Loucy (cell line): ENCODE measurements around the gene CD6.

ENCODE experiments used
- H2AFZ ChIP-seq: fragments of 200-600 bp; sonication (generic); 2 replicates; pipeline ENCODE4 v1.6.0; 2016; ENCODE audit warnings: antibody characterized with exemption, mild to moderate bottlenecking, low read length, moderate library complexity
- H3F3A ChIP-seq: fragments of 200-600 bp; 2 replicates; pipeline ENCODE4 v1.6.0; 2016; ENCODE audit warnings: antibody characterized with exemption, low read depth, mild to moderate bottlenecking
- H3K27me3 ChIP-seq: fragments of 200-600 bp; sonication (generic); 2 replicates; pipeline ENCODE4 v1.6.1; 2014; ENCODE audit warnings: low read length, mild to moderate bottlenecking; ENCODE audit not compliant: insufficient read depth, poor library complexity, severe bottlenecking
- H3K36me3 ChIP-seq: fragments of 200-600 bp; sonication (generic); 2 replicates; pipeline ENCODE4 v1.6.1; 2016; ENCODE audit warnings: low read length; ENCODE audit not compliant: insufficient read depth
- H3K4me1 ChIP-seq: fragments of 200-600 bp; sonication (generic); 2 replicates; pipeline ENCODE4 v1.5.1; 2014; ENCODE audit warnings: low read length, mild to moderate bottlenecking; ENCODE audit not compliant: insufficient read depth, poor library complexity, severe bottlenecking
- H3K4me2 ChIP-seq: fragments of 200-600 bp; sonication (generic); 2 replicates; pipeline ENCODE4 v1.6.0; 2014; ENCODE audit warnings: antibody characterized with exemption, low read length, low read depth, mild to moderate bottlenecking; ENCODE audit not compliant: poor library complexity, severe bottlenecking
- H3K4me3 ChIP-seq: fragments of 200-600 bp; sonication (generic); 2 replicates; pipeline ENCODE4 v1.5.1; 2014; ENCODE audit warnings: low read length, mild to moderate bottlenecking, mixed read lengths; ENCODE audit not compliant: poor library complexity, severe bottlenecking
- H3K79me2 ChIP-seq: fragments of 200-600 bp; sonication (generic); 2 replicates; pipeline ENCODE4 v1.6.1; 2014; ENCODE audit warnings: low read length; ENCODE audit not compliant: insufficient read depth
- H3K9ac ChIP-seq: fragments of 200-600 bp; sonication (generic); 2 replicates; pipeline ENCODE4 v1.6.0; 2014; ENCODE audit warnings: mild to moderate bottlenecking, low read depth, low read length, moderate library complexity; ENCODE audit not compliant: poor library complexity, severe bottlenecking
- H3K9me2 ChIP-seq: fragments of 200-600 bp; sonication (generic); replicated peaks from 2 replicates; pipeline ENCODE4 v1.6.1; 2016; ENCODE audit warnings: low read depth, low read length, mixed read lengths
- H3K9me3 ChIP-seq: fragments of 200-600 bp; sonication (generic); 2 replicates; pipeline ENCODE4 v1.6.1; 2014; ENCODE audit warnings: mild to moderate bottlenecking, antibody characterized with exemption, low read length, low read depth; ENCODE audit not compliant: insufficient read depth
- H4K20me1 ChIP-seq: fragments of 200-600 bp; sonication (generic); 2 replicates; pipeline ENCODE4 v1.6.0; 2014; ENCODE audit warnings: antibody characterized with exemption, low read length, mild to moderate bottlenecking; ENCODE audit not compliant: insufficient read depth, poor library complexity, severe bottlenecking
- EZH2phosphoT487 ChIP-seq: fragments of 200-600 bp; IDR thresholded peaks from 2 replicates; pipeline ENCODE4 v1.6.1; 2018; ENCODE audit warnings: antibody characterized with exemption, mild to moderate bottlenecking, moderate library complexity, borderline replicate concordance
- TF ChIP-seq, protein P1 (sequence below): fragments of 200-600 bp; sonication (generic); conservative IDR thresholded peaks from 2 replicates; pipeline ENCODE4 v1.5.1; 2014; ENCODE audit warnings: mild to moderate bottlenecking, antibody characterized with exemption, low read length

Gene CD6

GRCh38 chr11:60923326-60923725, 48.2 kb upstream of the CD6 start:
- peaks cover 40% of the 10 kb centered on the region; the same call in 1 of the 2 replicates for H3K36me3 ChIP-seq
- H3K4me1 ChIP-seq = peaks cover 30% of the 10 kb centered on the region
- no peak overlapping the region for H2AFZ ChIP-seq
- H3K79me2 ChIP-seq = peaks cover 15% of the 10 kb centered on the region
- peak overlapping the region; percentile 70 for H3K4me2 ChIP-seq
- TF ChIP-seq, protein P1, sequence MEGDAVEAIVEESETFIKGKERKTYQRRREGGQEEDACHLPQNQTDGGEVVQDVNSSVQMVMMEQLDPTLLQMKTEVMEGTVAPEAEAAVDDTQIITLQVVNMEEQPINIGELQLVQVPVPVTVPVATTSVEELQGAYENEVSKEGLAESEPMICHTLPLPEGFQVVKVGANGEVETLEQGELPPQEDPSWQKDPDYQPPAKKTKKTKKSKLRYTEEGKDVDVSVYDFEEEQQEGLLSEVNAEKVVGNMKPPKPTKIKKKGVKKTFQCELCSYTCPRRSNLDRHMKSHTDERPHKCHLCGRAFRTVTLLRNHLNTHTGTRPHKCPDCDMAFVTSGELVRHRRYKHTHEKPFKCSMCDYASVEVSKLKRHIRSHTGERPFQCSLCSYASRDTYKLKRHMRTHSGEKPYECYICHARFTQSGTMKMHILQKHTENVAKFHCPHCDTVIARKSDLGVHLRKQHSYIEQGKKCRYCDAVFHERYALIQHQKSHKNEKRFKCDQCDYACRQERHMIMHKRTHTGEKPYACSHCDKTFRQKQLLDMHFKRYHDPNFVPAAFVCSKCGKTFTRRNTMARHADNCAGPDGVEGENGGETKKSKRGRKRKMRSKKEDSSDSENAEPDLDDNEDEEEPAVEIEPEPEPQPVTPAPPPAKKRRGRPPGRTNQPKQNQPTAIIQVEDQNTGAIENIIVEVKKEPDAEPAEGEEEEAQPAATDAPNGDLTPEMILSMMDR = no peak
- no peak for TF ChIP-seq EZH2phosphoT487
- H4K20me1 ChIP-seq = peaks cover 8% of the 10 kb centered on the region
- no peaks in the 10 kb centered on the region for H3K9me2 ChIP-seq
- no peaks in the 10 kb centered on the region for H3F3A ChIP-seq
- H3K27me3 ChIP-seq = no peaks in the 10 kb centered on the region
- no peaks in the 10 kb centered on the region for H3K9me3 ChIP-seq
- no peak overlapping the region for H3K9ac ChIP-seq
- H3K4me3 ChIP-seq = no peak overlapping the region

- H4K20me1 ChIP-seq = peaks cover 8% of the 10 kb centered on the region
- peaks cover 26% of the 10 kb centered on the region for H3K4me1 ChIP-seq
- H3K27me3 ChIP-seq = no peaks in the 10 kb centered on the region
- H3K9me3 ChIP-seq = no peaks in the 10 kb centered on the region
- no peaks in the 10 kb centered on the region for H3K9me2 ChIP-seq
- H3K4me3 ChIP-seq = peak overlapping the region; percentile 72
- H3F3A ChIP-seq = no peaks in the 10 kb centered on the region
- peaks cover 11% of the 10 kb centered on the region for H3K79me2 ChIP-seq
- peaks cover 40% of the 10 kb centered on the region; the same call in 1 of the 2 replicates for H3K36me3 ChIP-seq
- H2AFZ ChIP-seq = no peak overlapping the region
- peak overlapping the region; percentile 35 for H3K9ac ChIP-seq
- TF ChIP-seq, protein P1 = no peak
- no peak for TF ChIP-seq EZH2phosphoT487
- peak overlapping the region; percentile 70 for H3K4me2 ChIP-seq
These were observed 47.7 kb upstream of the CD6 start for GRCh38 chr11:60923800-60924109.

DNA sequence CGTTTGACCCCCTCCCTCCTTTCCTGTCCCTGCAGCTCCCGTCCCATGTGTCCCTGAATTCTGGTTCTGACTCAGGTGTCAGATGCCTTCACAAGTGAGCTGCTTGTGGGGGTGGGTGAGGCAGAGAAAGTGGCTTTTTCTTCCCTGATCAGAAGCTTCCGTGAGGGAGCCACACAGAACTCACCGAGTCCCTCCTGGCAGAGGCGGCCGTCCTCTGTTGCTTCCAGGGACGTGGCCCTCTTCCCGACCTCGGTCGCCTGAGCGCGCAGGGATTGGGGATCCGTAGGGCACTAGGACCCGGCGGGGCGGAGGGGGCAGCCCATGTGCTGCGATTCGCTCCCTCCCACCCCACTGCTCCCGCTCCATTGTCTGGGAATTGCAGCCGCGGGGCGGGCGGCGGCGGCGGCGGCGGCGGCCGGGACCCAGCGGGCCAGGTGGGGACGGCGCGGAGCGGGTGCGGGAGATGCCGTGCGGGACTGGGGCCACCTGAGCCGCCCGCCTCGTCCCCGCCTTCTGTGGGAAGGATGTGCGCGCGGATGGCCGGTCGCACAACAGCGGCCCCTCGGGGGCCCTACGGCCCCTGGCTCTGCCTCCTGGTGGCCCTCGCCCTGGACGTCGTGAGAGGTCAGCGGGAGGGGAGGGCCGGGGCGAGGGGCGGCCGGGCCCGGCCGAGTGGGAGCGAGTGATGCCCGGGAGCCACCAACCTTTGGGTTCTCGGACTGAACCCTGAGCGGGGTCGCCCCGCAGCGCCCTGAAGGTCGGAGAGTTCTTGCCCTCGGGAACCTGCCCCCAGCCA, 47.2 kb upstream of the CD6 start, which contains the start of gene TMEM132A:
Gene TMEM132A, plus strand, starts transcription at position 351 of the 796 bp plus-strand sequence. Its CDS starts 174 bp downstream, at position 525.
- Histone ChIP-seq H2AFZ (peak within 1 kb of the TSS; percentile 54; the same call in 1 of the 2 replicates), H4K20me1 (peaks cover 3% of the 10 kb centered on the region), H3K79me2 (peaks cover 5% of the 10 kb centered on the region), H3K9me2 (no peaks in the 10 kb centered on the region), H3K9me3 (no peaks in the 10 kb centered on the region), H3K4me3 (peak within 1 kb of the TSS; percentile 72), H3F3A (no peaks in the 10 kb centered on the region), H3K4me1 (peaks cover 20% of the 10 kb centered on the region), H3K27me3 (no peaks in the 10 kb centered on the region), H3K36me3 (peaks cover 40% of the 10 kb centered on the region; the same call in 1 of the 2 replicates), H3K9ac (peak within 1 kb of the TSS; percentile 35), H3K4me2 (peak within 1 kb of the TSS; percentile 70)
- TF ChIP-seq, protein P1 = no peak
- no peak for TF ChIP-seq EZH2phosphoT487
